Left lung (tissue), 10 donors: ENCODE measurements around the gene ATP10A. TPM values are rescaled to one million over a fixed set of nuclear protein-coding genes. Genes with fewer than 3 reads are reported as not detected.

ENCODE experiments used
- ATAC-seq: fragments of 200-7000 bp; cut with Tn5 transposase; one replicate; pipeline ENCODE4 v1.9.1; 2020; ENCODE audit warnings: moderate library complexity
- DNase-seq, 4 donors: peaks; one replicate each; pipeline ENCODE4 v3.0.0-alpha.2; 2013 to 2020
- H3K27ac ChIP-seq, 2 donors: fragments of 200-600 bp; sonication (generic) in 1 of 2; one replicate each; pipeline versions ENCODE4 v1.5.0 to v1.8.0; 2020 to 2021
- H3K27me3 ChIP-seq, 2 donors: fragments of 200-600 bp; sonication (generic) in 1 of 2; one replicate each; pipeline versions ENCODE4 v1.5.0 to v1.8.0; 2020 to 2021
- H3K36me3 ChIP-seq, 2 donors: fragments of 200-600 bp; sonication (generic) in 1 of 2; one replicate each; pipeline versions ENCODE4 v1.5.0 to v1.8.0; 2020 to 2021
- H3K4me1 ChIP-seq, 2 donors: fragments of 200-600 bp; one replicate each; pipeline ENCODE4 v1.8.0; 2021
- H3K4me3 ChIP-seq, 2 donors: fragments of 200-600 bp; sonication (generic) in 1 of 2; one replicate each; pipeline versions ENCODE4 v1.5.0 to v1.8.0; 2020 to 2021; ENCODE audit warnings: mild to moderate bottlenecking in 1 of 2
- H3K9me3 ChIP-seq, 2 donors: fragments of 200-600 bp; sonication (generic) in 1 of 2; one replicate each; pipeline versions ENCODE4 v1.5.0 to v1.8.0; 2020 to 2021
- CTCF ChIP-seq, 2 donors: fragments of 200-600 bp; sonication (generic) in 1 of 2; IDR thresholded peaks; one replicate each; pipeline versions ENCODE4 v1.5.0 to v1.8.0; 2021; ENCODE audit warnings: antibody characterized with exemption in 2 of 2
- intact Hi-C, 2 donors: fragments of 100-400 bp; cut with DNase I; formaldehyde crosslinking; loops; one replicate each; pipeline versions ENCODE4 v1.11.2 to v1.14.2; 2022
- polyA plus RNA-seq, 6 donors: library from polyadenylated mRNA; unstranded; fragments of 120-200 nt; gene quantifications; one replicate each; pipeline ENCODE4 v1.2.1, GENCODE V29; 2013; ENCODE audit not compliant: insufficient read length in 6 of 6
- total RNA-seq, 2 donors: library from RNA; stranded (reverse); fragmentation: NEBNext Ultra II Directional; extraction: Animal tissue kit (Norgen Biotek cat#: 25700); gene quantifications; one replicate each; pipeline ENCODE4 v1.2.1, GENCODE V29; 2021
- donor health status: DM: no; HTN: yes; CAD: no.
- donor health status: DM: no; HTN: no; CAD: no.

The ATP10A gene
- total and polyA plus RNA-seq, 8 donors: 0.70 to 46.1 (median 0.87) TPM

- no peak overlapping the region for H3K27ac ChIP-seq
- no peaks in the 10 kb centered on the region for H3K4me1 ChIP-seq
- no peak for TF ChIP-seq CTCF (IDR thresholded peaks at IDR 0.05)
- DNase-seq: no peak
- intact Hi-C loops: no loop called here
- ATAC-seq: no peak
- no peaks in the 10 kb centered on the region for H3K9me3 ChIP-seq
- no peaks in the 10 kb centered on the region for H3K27me3 ChIP-seq
- no peak overlapping the region for H3K4me3 ChIP-seq
- H3K36me3 ChIP-seq: no peaks in the 10 kb centered on the region
Observed at GRCh38 chr15:25705433-25706115, 157.6 kb downstream of the ATP10A start.

GRCh38 chr15:25703726-25704125, 159.4 kb downstream of the ATP10A start:
- Histone ChIP-seq H3K4me3 (no peak overlapping the region), H3K4me1 (no peaks in the 10 kb centered on the region), H3K27me3 (no peaks in the 10 kb centered on the region), H3K9me3 (no peaks in the 10 kb centered on the region), H3K27ac (no peak overlapping the region), H3K36me3 (peaks cover 0 to under 1% of the 10 kb centered on the region in 2 donors)
- ATAC-seq (no peak), DNase-seq (no peak)
- TF ChIP-seq CTCF (IDR thresholded peaks at IDR 0.05): no peak
- intact Hi-C loops: no loop called here

- Histone ChIP-seq H3K36me3 (peaks cover 0 to 3% of the 10 kb centered on the region in 2 donors), H3K4me3 (no peak overlapping the region), H3K9me3 (no peaks in the 10 kb centered on the region), H3K27me3 (no peaks in the 10 kb centered on the region), H3K4me1 (no peaks in the 10 kb centered on the region), H3K27ac (no peak overlapping the region)
- ATAC-seq (no peak), DNase-seq (no peak)
- TF ChIP-seq CTCF (IDR thresholded peaks at IDR 0.05): no peak
- intact Hi-C loops: no loop called here
Observed at GRCh38 chr15:25701721-25702465, 161.2 kb downstream of the ATP10A start.

- Histone ChIP-seq H3K4me1 (no peaks in the 10 kb centered on the region), H3K27me3 (no peaks in the 10 kb centered on the region), H3K27ac (no peak overlapping the region), H3K9me3 (no peaks in the 10 kb centered on the region), H3K4me3 (no peak overlapping the region), H3K36me3 (peaks cover 0 to 3% of the 10 kb centered on the region in 2 donors)
- no peak for DNase-seq
- intact Hi-C loops: no loop called here
- no peak for ATAC-seq
- no peak for TF ChIP-seq CTCF (IDR thresholded peaks at IDR 0.05)
Observed at GRCh38 chr15:25700916-25701315, 162.2 kb downstream of the ATP10A start.

GRCh38 chr15:25697586-25697985, 165.5 kb downstream of the ATP10A start:
- H3K9me3 ChIP-seq: no peaks in the 10 kb centered on the region
- no peaks in the 10 kb centered on the region for H3K27me3 ChIP-seq
- no peaks in the 10 kb centered on the region for H3K4me1 ChIP-seq
- ATAC-seq (no peak), DNase-seq (no peak)
- TF ChIP-seq CTCF (IDR thresholded peaks at IDR 0.05): no peak
- no peak overlapping the region for H3K4me3 ChIP-seq
- no peak overlapping the region for H3K27ac ChIP-seq
- intact Hi-C loops: no loop called here
- H3K36me3 ChIP-seq: peaks cover 0 to 27% of the 10 kb centered on the region in 2 donors
